Osteoblast (primary cell): ENCODE data around the gene PRR15. TPM values are rescaled to one million over a fixed set of nuclear protein-coding genes. Genes with fewer than 3 reads are reported as not detected.

ENCODE experiments used
- DNase-seq: peaks from one replicate; pipeline ENCODE4 v3.0.0; 2011; ENCODE audit warnings: low spot score, mixed read lengths; ENCODE audit not compliant: insufficient read length; ENCODE audit errors: missing footprints
- H2AFZ ChIP-seq: 2 replicates; pipeline ENCODE4 v1.6.0; 2011; ENCODE audit warnings: mild to moderate bottlenecking, low read length
- H3K27ac ChIP-seq: 2 replicates; pipeline ENCODE4 v1.5.1; 2011; ENCODE audit warnings: mild to moderate bottlenecking, low read depth, low read length, moderate library complexity
- H3K27me3 ChIP-seq: 2 replicates; pipeline ENCODE4 v1.6.0; 2012; ENCODE audit warnings: mild to moderate bottlenecking, control low read depth, inconsistent platforms, low read length, moderate library complexity; ENCODE audit not compliant: insufficient read depth
- H3K36me3 ChIP-seq: 2 replicates; pipeline ENCODE4 v1.5.1; 2011; ENCODE audit warnings: mild to moderate bottlenecking, low read length, control low read depth, moderate library complexity; ENCODE audit not compliant: insufficient read depth
- H3K4me1 ChIP-seq: 2 replicates; pipeline ENCODE4 v1.5.1; 2011; ENCODE audit warnings: mild to moderate bottlenecking, low read length, control low read depth, moderate library complexity; ENCODE audit not compliant: insufficient read depth
- H3K4me2 ChIP-seq: 2 replicates; pipeline ENCODE4 v1.6.0; 2011; ENCODE audit warnings: mild to moderate bottlenecking, low read length; ENCODE audit not compliant: insufficient read depth
- H3K4me3 ChIP-seq: fragments of 200-600 bp; sonication (generic); 3 replicates; pipeline ENCODE4 v1.5.1; 2012; ENCODE audit warnings: mild to moderate bottlenecking, low read length, inconsistent platforms; ENCODE audit not compliant: insufficient read depth
- H3K79me2 ChIP-seq: 2 replicates; pipeline ENCODE4 v1.6.0; 2012; ENCODE audit warnings: mild to moderate bottlenecking, low read length, control low read depth, inconsistent platforms; ENCODE audit not compliant: insufficient read depth
- H3K9me3 ChIP-seq: 2 replicates; pipeline ENCODE4 v1.5.1; 2011; ENCODE audit warnings: low read depth, low read length, control low read depth
- H4K20me1 ChIP-seq: 2 replicates; pipeline ENCODE4 v1.6.0; 2012; ENCODE audit warnings: mild to moderate bottlenecking, low read length, control low read depth; ENCODE audit not compliant: insufficient read depth
- total RNA-seq: library from RNA; depleted of rRNA; stranded (reverse); fragments of >200 nt; gene quantifications from 2 replicates; pipeline ENCODE4 v1.2.3, GENCODE V29; 2012
- TF ChIP-seq, protein P1 (sequence below): IDR thresholded peaks from 2 replicates; pipeline ENCODE4 v1.5.1; 2011; ENCODE audit warnings: mild to moderate bottlenecking, low read depth, low read length, moderate library complexity; ENCODE audit errors: extremely low read depth

Gene PRR15
- total RNA-seq, 1 donor, result 1.1 TPM

DNA sequence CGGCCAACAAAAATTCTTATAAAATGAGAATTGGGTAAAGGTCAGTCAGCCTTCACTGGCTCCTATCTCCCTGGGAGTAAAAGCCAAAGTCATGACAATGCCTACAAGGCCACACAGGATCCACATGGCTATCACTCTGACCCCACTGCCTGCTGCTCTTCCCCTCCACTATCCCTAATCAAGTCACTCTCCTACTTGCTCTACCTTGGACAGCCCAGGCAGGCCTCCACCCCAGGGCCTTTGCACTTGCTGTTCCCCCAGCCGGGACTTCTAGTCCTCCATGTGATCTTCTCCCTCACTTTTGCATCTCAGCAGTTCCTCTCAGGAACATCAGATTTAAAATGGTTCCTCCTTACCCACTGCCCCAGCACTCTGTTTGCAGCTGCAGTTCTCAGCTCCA is 50.6 kb downstream of the PRR15 start:
- Histone ChIP-seq H3K4me1 (peaks cover 31% of the 10 kb centered on the region), H3K27me3 (no peaks in the 10 kb centered on the region), H3K4me3 (no peak overlapping the region), H3K27ac (peak overlapping the region; percentile 94), H4K20me1 (no peaks in the 10 kb centered on the region), H3K4me2 (no peak overlapping the region), H3K9me3 (no peaks in the 10 kb centered on the region), H2AFZ (no peak overlapping the region), H3K79me2 (no peaks in the 10 kb centered on the region), H3K36me3 (no peaks in the 10 kb centered on the region)
- no peak for DNase-seq
- TF ChIP-seq, protein P1, sequence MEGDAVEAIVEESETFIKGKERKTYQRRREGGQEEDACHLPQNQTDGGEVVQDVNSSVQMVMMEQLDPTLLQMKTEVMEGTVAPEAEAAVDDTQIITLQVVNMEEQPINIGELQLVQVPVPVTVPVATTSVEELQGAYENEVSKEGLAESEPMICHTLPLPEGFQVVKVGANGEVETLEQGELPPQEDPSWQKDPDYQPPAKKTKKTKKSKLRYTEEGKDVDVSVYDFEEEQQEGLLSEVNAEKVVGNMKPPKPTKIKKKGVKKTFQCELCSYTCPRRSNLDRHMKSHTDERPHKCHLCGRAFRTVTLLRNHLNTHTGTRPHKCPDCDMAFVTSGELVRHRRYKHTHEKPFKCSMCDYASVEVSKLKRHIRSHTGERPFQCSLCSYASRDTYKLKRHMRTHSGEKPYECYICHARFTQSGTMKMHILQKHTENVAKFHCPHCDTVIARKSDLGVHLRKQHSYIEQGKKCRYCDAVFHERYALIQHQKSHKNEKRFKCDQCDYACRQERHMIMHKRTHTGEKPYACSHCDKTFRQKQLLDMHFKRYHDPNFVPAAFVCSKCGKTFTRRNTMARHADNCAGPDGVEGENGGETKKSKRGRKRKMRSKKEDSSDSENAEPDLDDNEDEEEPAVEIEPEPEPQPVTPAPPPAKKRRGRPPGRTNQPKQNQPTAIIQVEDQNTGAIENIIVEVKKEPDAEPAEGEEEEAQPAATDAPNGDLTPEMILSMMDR, result no peak

Other genes starting within 250 kb of the PRR15 start
- gene WIPF3, start 242.7 kb downstream of the PRR15 start, total RNA-seq, result under 0.01 TPM in 1 of 2 replicates, not detected in the other